Measurements from ENCODE around the gene NCF4. TPM values are rescaled to one million over a fixed set of nuclear protein-coding genes. Genes with fewer than 3 reads are reported as not detected.

The NCF4 gene
- polyA plus RNA-seq, 2 donors = 4.2 to 7.0 TPM

- no peak overlapping the region for H3K27ac ChIP-seq (ENCODE audit: low read depth in 2 of 2, low read length in 1 of 2)
- H3K4me3 ChIP-seq (ENCODE audit: low read depth in 1 of 2, low read length in 2 of 2) = no peak overlapping the region
- 69 to 79% methylated on average over 2 of the region's 2 CpGs for WGBS, 2 donors
- H3K9me3 ChIP-seq (ENCODE audit: control insufficient read depth in 2 of 2, insufficient read depth in 1 of 2, low read depth in 1 of 2, low read length in 1 of 2) = peaks cover 4 to 5% of the 10 kb centered on the region in 2 donors
- no peaks in the 10 kb centered on the region for H3K27me3 ChIP-seq (ENCODE audit: control insufficient read depth in 1 of 2, insufficient read depth in 2 of 2, low read length in 2 of 2)
- H3K36me3 ChIP-seq (ENCODE audit: control insufficient read depth in 2 of 2, insufficient read depth in 2 of 2, low read length in 1 of 2) = no peaks in the 10 kb centered on the region
- peaks cover 0 to 3% of the 10 kb centered on the region in 2 donors for H3K4me1 ChIP-seq (ENCODE audit: control insufficient read depth in 2 of 2, insufficient read depth in 2 of 2, low read length in 1 of 2)
Measured at GRCh38 chr22:36900225-36900624, 39.4 kb downstream of the NCF4 start.

- Histone ChIP-seq H3K27ac (ENCODE audit: low read depth in 2 of 2, low read length in 1 of 2) (no peak overlapping the region), H3K27me3 (ENCODE audit: control insufficient read depth in 1 of 2, insufficient read depth in 2 of 2, low read length in 2 of 2) (no peaks in the 10 kb centered on the region)
- WGBS, 2 donors = 20 to 23% methylated on average over 4 of the region's 4 CpGs
Measured at GRCh38 chr22:36900880-36901279, 40.1 kb downstream of the NCF4 start.

GRCh38 chr22:36901411-36902142 is 40.8 kb downstream of the NCF4 start:
- 82 to 83% methylated on average over 13 of the region's 13 CpGs for WGBS, 2 donors
- no peak overlapping the region for H3K27ac ChIP-seq (ENCODE audit: low read depth in 2 of 2, low read length in 1 of 2)
- peaks cover 0 to 5% of the 10 kb centered on the region in 2 donors for H3K9me3 ChIP-seq (ENCODE audit: control insufficient read depth in 2 of 2, insufficient read depth in 1 of 2, low read depth in 1 of 2, low read length in 1 of 2)
- H3K4me1 ChIP-seq (ENCODE audit: control insufficient read depth in 2 of 2, insufficient read depth in 2 of 2, low read length in 1 of 2) = peaks cover 0 to 3% of the 10 kb centered on the region in 2 donors
- H3K36me3 ChIP-seq (ENCODE audit: control insufficient read depth in 2 of 2, insufficient read depth in 2 of 2, low read length in 1 of 2) = no peaks in the 10 kb centered on the region
- no peaks in the 10 kb centered on the region for H3K27me3 ChIP-seq (ENCODE audit: control insufficient read depth in 1 of 2, insufficient read depth in 2 of 2, low read length in 2 of 2)
- no peak overlapping the region for H3K4me3 ChIP-seq (ENCODE audit: low read depth in 1 of 2, low read length in 2 of 2)

More at GRCh38 chr22:36900880-36901279, 40.1 kb downstream of the NCF4 start:
- H3K4me1 ChIP-seq (ENCODE audit: control insufficient read depth in 2 of 2, insufficient read depth in 2 of 2, low read length in 1 of 2) = peaks cover 0 to 3% of the 10 kb centered on the region in 2 donors
- no peak overlapping the region for H3K4me3 ChIP-seq (ENCODE audit: low read depth in 1 of 2, low read length in 2 of 2)
- peaks cover under 1 to 5% of the 10 kb centered on the region in 2 donors for H3K9me3 ChIP-seq (ENCODE audit: control insufficient read depth in 2 of 2, insufficient read depth in 1 of 2, low read depth in 1 of 2, low read length in 1 of 2)
- no peaks in the 10 kb centered on the region for H3K36me3 ChIP-seq (ENCODE audit: control insufficient read depth in 2 of 2, insufficient read depth in 2 of 2, low read length in 1 of 2)

- Histone ChIP-seq H3K36me3 (ENCODE audit: control insufficient read depth in 2 of 2, insufficient read depth in 2 of 2, low read length in 1 of 2) (no peaks in the 10 kb centered on the region), H3K4me3 (ENCODE audit: low read depth in 1 of 2, low read length in 2 of 2) (no peak overlapping the region), H3K9me3 (ENCODE audit: control insufficient read depth in 2 of 2, insufficient read depth in 1 of 2, low read depth in 1 of 2, low read length in 1 of 2) (peaks cover 0 to 5% of the 10 kb centered on the region in 2 donors), H3K27me3 (ENCODE audit: control insufficient read depth in 1 of 2, insufficient read depth in 2 of 2, low read length in 2 of 2) (no peaks in the 10 kb centered on the region), H3K4me1 (ENCODE audit: control insufficient read depth in 2 of 2, insufficient read depth in 2 of 2, low read length in 1 of 2) (peaks cover 0 to 3% of the 10 kb centered on the region in 2 donors), H3K27ac (ENCODE audit: low read depth in 2 of 2, low read length in 1 of 2) (no peak overlapping the region)
- 75 to 76% methylated on average over 8 of the region's 8 CpGs for WGBS, 2 donors
Measured at GRCh38 chr22:36902143-36902926, 41.5 kb downstream of the NCF4 start.

GRCh38 chr22:36904260-36904880 is 43.6 kb downstream of the NCF4 start:
- Histone ChIP-seq H3K9me3 (ENCODE audit: control insufficient read depth in 2 of 2, insufficient read depth in 1 of 2, low read depth in 1 of 2, low read length in 1 of 2) (peaks cover 0 to 5% of the 10 kb centered on the region in 2 donors), H3K27me3 (ENCODE audit: control insufficient read depth in 1 of 2, insufficient read depth in 2 of 2, low read length in 2 of 2) (no peaks in the 10 kb centered on the region), H3K36me3 (ENCODE audit: control insufficient read depth in 2 of 2, insufficient read depth in 2 of 2, low read length in 1 of 2) (no peaks in the 10 kb centered on the region), H3K4me1 (ENCODE audit: control insufficient read depth in 2 of 2, insufficient read depth in 2 of 2, low read length in 1 of 2) (peaks cover 0 to 3% of the 10 kb centered on the region in 2 donors), H3K27ac (ENCODE audit: low read depth in 2 of 2, low read length in 1 of 2) (no peak overlapping the region), H3K4me3 (ENCODE audit: low read depth in 1 of 2, low read length in 2 of 2) (no peak overlapping the region)
- 77 to 81% methylated on average over 6 of the region's 6 CpGs for WGBS, 2 donors

- 80 to 85% methylated on average over 7 of the region's 7 CpGs for WGBS, 2 donors
- Histone ChIP-seq H3K4me3 (ENCODE audit: low read depth in 1 of 2, low read length in 2 of 2) (no peak overlapping the region), H3K27ac (ENCODE audit: low read depth in 2 of 2, low read length in 1 of 2) (no peak overlapping the region), H3K36me3 (ENCODE audit: control insufficient read depth in 2 of 2, insufficient read depth in 2 of 2, low read length in 1 of 2) (no peaks in the 10 kb centered on the region), H3K4me1 (ENCODE audit: control insufficient read depth in 2 of 2, insufficient read depth in 2 of 2, low read length in 1 of 2) (no peaks in the 10 kb centered on the region), H3K9me3 (ENCODE audit: control insufficient read depth in 2 of 2, insufficient read depth in 1 of 2, low read depth in 1 of 2, low read length in 1 of 2) (peaks cover 0 to 2% of the 10 kb centered on the region in 2 donors), H3K27me3 (ENCODE audit: control insufficient read depth in 1 of 2, insufficient read depth in 2 of 2, low read length in 2 of 2) (no peaks in the 10 kb centered on the region)
Measured at GRCh38 chr22:36907253-36908195, 46.7 kb downstream of the NCF4 start.

- H3K9me3 ChIP-seq (ENCODE audit: control insufficient read depth in 2 of 2, insufficient read depth in 1 of 2, low read depth in 1 of 2, low read length in 1 of 2) = peaks cover 0 to 2% of the 10 kb centered on the region in 2 donors
- no peaks in the 10 kb centered on the region for H3K36me3 ChIP-seq (ENCODE audit: control insufficient read depth in 2 of 2, insufficient read depth in 2 of 2, low read length in 1 of 2)
- H3K27me3 ChIP-seq (ENCODE audit: control insufficient read depth in 1 of 2, insufficient read depth in 2 of 2, low read length in 2 of 2) = no peaks in the 10 kb centered on the region
- H3K4me3 ChIP-seq (ENCODE audit: low read depth in 1 of 2, low read length in 2 of 2) = no peak overlapping the region
- H3K27ac ChIP-seq (ENCODE audit: low read depth in 2 of 2, low read length in 1 of 2) = no peak overlapping the region
- H3K4me1 ChIP-seq (ENCODE audit: control insufficient read depth in 2 of 2, insufficient read depth in 2 of 2, low read length in 1 of 2) = no peaks in the 10 kb centered on the region
Measured at GRCh38 chr22:36910461-36910860, 49.7 kb downstream of the NCF4 start.

GRCh38 chr22:36911887-36912661 is 51.3 kb downstream of the NCF4 start:
- peaks cover 0 to 2% of the 10 kb centered on the region in 2 donors for H3K9me3 ChIP-seq (ENCODE audit: control insufficient read depth in 2 of 2, insufficient read depth in 1 of 2, low read depth in 1 of 2, low read length in 1 of 2)
- 65 to 70% methylated on average over 13 of the region's 13 CpGs for WGBS, 2 donors
- no peaks in the 10 kb centered on the region for H3K4me1 ChIP-seq (ENCODE audit: control insufficient read depth in 2 of 2, insufficient read depth in 2 of 2, low read length in 1 of 2)
- H3K27ac ChIP-seq (ENCODE audit: low read depth in 2 of 2, low read length in 1 of 2) = no peak overlapping the region
- no peaks in the 10 kb centered on the region for H3K27me3 ChIP-seq (ENCODE audit: control insufficient read depth in 1 of 2, insufficient read depth in 2 of 2, low read length in 2 of 2)
- H3K4me3 ChIP-seq (ENCODE audit: low read depth in 1 of 2, low read length in 2 of 2) = no peak overlapping the region
- H3K36me3 ChIP-seq (ENCODE audit: control insufficient read depth in 2 of 2, insufficient read depth in 2 of 2, low read length in 1 of 2) = no peaks in the 10 kb centered on the region
